NCI-H1105 (cell line): ENCODE results near the gene CPA3.

Source experiments
- DNase-seq: peaks from one replicate; lab custom pipeline; 2025; lab: John Stamatoyannopoulos, UW

The CPA3 gene

GRCh38 chr3:148916132-148916531 lies 51.0 kb downstream of the CPA3 start:
- DNase-seq: no peak

GRCh38 chr3:148922467-148922866 lies 57.4 kb downstream of the CPA3 start:
- no peak for DNase-seq

- no peak for DNase-seq
Measured at GRCh38 chr3:148923592-148923991, 58.5 kb downstream of the CPA3 start.

- DNase-seq: no peak
Measured at GRCh38 chr3:148924562-148924961, 59.5 kb downstream of the CPA3 start.

GRCh38 chr3:148925845-148926244 lies 60.7 kb downstream of the CPA3 start:
- no peak for DNase-seq

GRCh38 chr3:148930752-148931151 lies 65.7 kb downstream of the CPA3 start:
- DNase-seq: no peak

- no peak for DNase-seq
Measured at GRCh38 chr3:148931574-148931973, 66.5 kb downstream of the CPA3 start.

GRCh38 chr3:148932972-148933371 lies 67.9 kb downstream of the CPA3 start:
- DNase-seq: no peak

GRCh38 chr3:148937467-148938255 lies 72.6 kb downstream of the CPA3 start:
- no peak for DNase-seq

GRCh38 chr3:148938306-148938705 lies 73.2 kb downstream of the CPA3 start:
- no peak for DNase-seq

GRCh38 chr3:148938936-148939335 lies 73.8 kb downstream of the CPA3 start:
- no peak for DNase-seq

- DNase-seq: no peak
Measured at GRCh38 chr3:148940983-148941382, 75.9 kb downstream of the CPA3 start.

GRCh38 chr3:148943506-148944205 lies 78.6 kb downstream of the CPA3 start:
- peak; percentile 90 for DNase-seq

GRCh38 chr3:148945116-148945515 lies 80.0 kb downstream of the CPA3 start:
- DNase-seq: no peak
